ENCODE data around the gene RBM38.

RBM38 gene

GRCh38 chr20:57389695-57390603 is 1.2 kb upstream of the RBM38 start:
- H3K9me3 ChIP-seq (ENCODE audit: low read length): no peaks in the 10 kb centered on the region
- no peaks in the 10 kb centered on the region for H3K27me3 ChIP-seq (ENCODE audit: insufficient read depth, low read length)
- no peak overlapping the region for H2AFZ ChIP-seq (ENCODE audit: low read depth, low read length)
- peaks cover 16% of the 10 kb centered on the region for H3K36me3 ChIP-seq (ENCODE audit: insufficient read depth, low read length)
- peaks cover 28% of the 10 kb centered on the region for H3K4me1 ChIP-seq (ENCODE audit: insufficient read depth, low read length)
- no peak overlapping the region for H3K4me3 ChIP-seq (ENCODE audit: low read length)

- Histone ChIP-seq H3K9me3 (ENCODE audit: low read length) (no peaks in the 10 kb centered on the region), H3K36me3 (ENCODE audit: insufficient read depth, low read length) (peaks cover 18% of the 10 kb centered on the region), H3K4me3 (ENCODE audit: low read length) (peak overlapping the region; percentile 91), H2AFZ (ENCODE audit: low read depth, low read length) (no peak overlapping the region), H3K27me3 (ENCODE audit: insufficient read depth, low read length) (no peaks in the 10 kb centered on the region), H3K4me1 (ENCODE audit: insufficient read depth, low read length) (peaks cover 40% of the 10 kb centered on the region)
These were observed 474 bp downstream of the RBM38 start for GRCh38 chr20:57391439-57392301.

- Histone ChIP-seq H3K4me1 (ENCODE audit: insufficient read depth, low read length) (peaks cover 40% of the 10 kb centered on the region), H3K27me3 (ENCODE audit: insufficient read depth, low read length) (no peaks in the 10 kb centered on the region), H3K36me3 (ENCODE audit: insufficient read depth, low read length) (peaks cover 28% of the 10 kb centered on the region), H2AFZ (ENCODE audit: low read depth, low read length) (no peak overlapping the region), H3K9me3 (ENCODE audit: low read length) (no peaks in the 10 kb centered on the region), H3K4me3 (ENCODE audit: low read length) (peak overlapping the region; percentile 91)
These were observed 1.5 kb downstream of the RBM38 start for GRCh38 chr20:57392512-57393271.

GRCh38 chr20:57393321-57394120 is 2.3 kb downstream of the RBM38 start:
- H2AFZ ChIP-seq (ENCODE audit: low read depth, low read length): no peak overlapping the region
- no peaks in the 10 kb centered on the region for H3K27me3 ChIP-seq (ENCODE audit: insufficient read depth, low read length)
- no peaks in the 10 kb centered on the region for H3K9me3 ChIP-seq (ENCODE audit: low read length)
- no peak overlapping the region for H3K4me3 ChIP-seq (ENCODE audit: low read length)
- peaks cover 33% of the 10 kb centered on the region for H3K36me3 ChIP-seq (ENCODE audit: insufficient read depth, low read length)
- peaks cover 43% of the 10 kb centered on the region for H3K4me1 ChIP-seq (ENCODE audit: insufficient read depth, low read length)

GRCh38 chr20:57394121-57395082 is 3.2 kb downstream of the RBM38 start:
- Histone ChIP-seq H3K9me3 (ENCODE audit: low read length) (no peaks in the 10 kb centered on the region), H2AFZ (ENCODE audit: low read depth, low read length) (no peak overlapping the region), H3K4me1 (ENCODE audit: insufficient read depth, low read length) (peaks cover 52% of the 10 kb centered on the region), H3K27me3 (ENCODE audit: insufficient read depth, low read length) (no peaks in the 10 kb centered on the region), H3K36me3 (ENCODE audit: insufficient read depth, low read length) (peaks cover 35% of the 10 kb centered on the region), H3K4me3 (ENCODE audit: low read length) (no peak overlapping the region)

- Histone ChIP-seq H3K9me3 (ENCODE audit: low read length) (no peaks in the 10 kb centered on the region), H3K4me3 (ENCODE audit: low read length) (no peak overlapping the region), H3K36me3 (ENCODE audit: insufficient read depth, low read length) (peaks cover 44% of the 10 kb centered on the region)
These were observed 4.1 kb downstream of the RBM38 start for GRCh38 chr20:57395111-57395966.

GRCh38 chr20:57396212-57396983 is 5.2 kb downstream of the RBM38 start:
- H3K27me3 ChIP-seq (ENCODE audit: insufficient read depth, low read length): no peaks in the 10 kb centered on the region
- H3K4me3 ChIP-seq (ENCODE audit: low read length): no peak overlapping the region
- H2AFZ ChIP-seq (ENCODE audit: low read depth, low read length): no peak overlapping the region
- H3K4me1 ChIP-seq (ENCODE audit: insufficient read depth, low read length): peaks cover 53% of the 10 kb centered on the region
- H3K9me3 ChIP-seq (ENCODE audit: low read length): no peaks in the 10 kb centered on the region
- peaks cover 48% of the 10 kb centered on the region for H3K36me3 ChIP-seq (ENCODE audit: insufficient read depth, low read length)

More at GRCh38 chr20:57395111-57395966, 4.1 kb downstream of the RBM38 start:
- H3K27me3 ChIP-seq (ENCODE audit: insufficient read depth, low read length): no peaks in the 10 kb centered on the region
- H3K4me1 ChIP-seq (ENCODE audit: insufficient read depth, low read length): peaks cover 53% of the 10 kb centered on the region
- no peak overlapping the region for H2AFZ ChIP-seq (ENCODE audit: low read depth, low read length)

- peaks cover 53% of the 10 kb centered on the region for H3K36me3 ChIP-seq (ENCODE audit: insufficient read depth, low read length)
- peaks cover 51% of the 10 kb centered on the region for H3K4me1 ChIP-seq (ENCODE audit: insufficient read depth, low read length)
- no peak overlapping the region for H2AFZ ChIP-seq (ENCODE audit: low read depth, low read length)
- no peaks in the 10 kb centered on the region for H3K27me3 ChIP-seq (ENCODE audit: insufficient read depth, low read length)
- no peak overlapping the region for H3K4me3 ChIP-seq (ENCODE audit: low read length)
- no peaks in the 10 kb centered on the region for H3K9me3 ChIP-seq (ENCODE audit: low read length)
These were observed 5.9 kb downstream of the RBM38 start for GRCh38 chr20:57396984-57397692.

GRCh38 chr20:57397693-57398108 is 6.5 kb downstream of the RBM38 start:
- peaks cover 59% of the 10 kb centered on the region for H3K36me3 ChIP-seq (ENCODE audit: insufficient read depth, low read length)
- H3K4me1 ChIP-seq (ENCODE audit: insufficient read depth, low read length): peaks cover 45% of the 10 kb centered on the region
- H3K27me3 ChIP-seq (ENCODE audit: insufficient read depth, low read length): no peaks in the 10 kb centered on the region
- no peak overlapping the region for H3K4me3 ChIP-seq (ENCODE audit: low read length)
- H2AFZ ChIP-seq (ENCODE audit: low read depth, low read length): no peak overlapping the region
- no peaks in the 10 kb centered on the region for H3K9me3 ChIP-seq (ENCODE audit: low read length)
